ENCODE measurements around the gene RAN. TPM values are rescaled to one million over a fixed set of nuclear protein-coding genes. Genes with fewer than 3 reads are reported as not detected.

The RAN gene
- 100 to 1,000 TPM in 6 of 7 donors, 10 to 100 TPM in 1; 80.4 to 415 (median 314) TPM for total RNA-seq
- 100 to 1,000 TPM; 195 to 419 TPM for polyA plus RNA-seq
- long read RNA-seq, donor 1, transcript RAN-202 (6 exons, 1,530 nt), result minor isoform, 11 of 804 reads
- long read RNA-seq, donor 1, transcript RAN-212 (7 exons, 2,661 nt), result major isoform, 700 of 804 reads
- long read RNA-seq, donor 1, transcript RAN-203 (6 exons, 2,455 nt), result minor isoform, 42 of 804 reads
- long read RNA-seq, donor 1, partial matches to known transcripts, result 29 of 804 reads
- long read RNA-seq, donor 1, other reads (novel, unspliced or antisense), result 22 of 804 reads
- long read RNA-seq, donor 2, transcript RAN-203 (6 exons, 2,455 nt), result minor isoform, 14 of 484 reads
- long read RNA-seq, donor 2, transcript RAN-212 (7 exons, 2,661 nt), result major isoform, 324 of 484 reads
- long read RNA-seq, donor 2, transcript RAN-202 (6 exons, 1,530 nt), result minor isoform, 52 of 484 reads
- long read RNA-seq, donor 2, partial matches to known transcripts, result 62 of 484 reads
- long read RNA-seq, donor 2, other reads (novel, unspliced or antisense), result 32 of 484 reads
- long read RNA-seq, donor 3, transcript RAN-212 (7 exons, 2,661 nt), result major isoform, 350 of 377 reads
- long read RNA-seq, donor 3, transcript RAN-202 (6 exons, 1,530 nt), result minor isoform, 5 of 377 reads
- long read RNA-seq, donor 3, transcript RAN-203 (6 exons, 2,455 nt), result minor isoform, 6 of 377 reads
- long read RNA-seq, donor 3, partial matches to known transcripts, result 8 of 377 reads
- long read RNA-seq, donor 3, other reads (novel, unspliced or antisense), result 8 of 377 reads

GRCh38 chr12:130871286-130872178, at the start of gene RAN:
TSS of gene RAN (plus strand) at chr12:130872066. CDS start at chr12:130872594, 528 bp downstream.
- H3K9me3 ChIP-seq, result no peaks in the 10 kb centered on the region
- H3K27me3 ChIP-seq, result no peaks in the 10 kb centered on the region
- H3K27ac ChIP-seq, result peak within 1 kb of the TSS; percentile 59 to 89
- peak within 1 kb of the TSS; percentile 60 for H3K4me3 ChIP-seq
- no peaks in the 10 kb centered on the region for H3K36me3 ChIP-seq
- WGBS, 3 donors, result 2 to 7% (median 6%) methylated on average over 87 to 118 of the region's 118 CpGs
- TF ChIP-seq POLR2A (IDR thresholded peaks at IDR 0.05) (peak; percentile 41), CTCF (IDR thresholded peaks at IDR 0.05) (no peak)
- peaks cover 3% of the 10 kb centered on the region for H3K4me1 ChIP-seq (ENCODE audit: insufficient read depth)
- peak; percentile 91 to 96 (median 94) for DNase-seq
- intact Hi-C loops (cut with DNase I), result no loop called here

GRCh38 chr12:130825771-130826150, 46.1 kb upstream of the RAN start:
- Histone ChIP-seq H3K4me1 (ENCODE audit: insufficient read depth) (peaks cover 4% of the 10 kb centered on the region), H3K4me3 (no peak overlapping the region), H3K36me3 (no peaks in the 10 kb centered on the region), H3K27ac (no peak overlapping the region), H3K27me3 (no peaks in the 10 kb centered on the region), H3K9me3 (no peaks in the 10 kb centered on the region)
- intact Hi-C loops (cut with DNase I), result no loop called here
- 84 to 87% (median 85%) methylated on average over 6 of the region's 6 CpGs for WGBS, 3 donors
- TF ChIP-seq EP300 (IDR thresholded peaks at IDR 0.05) (no peak), POLR2A (IDR thresholded peaks at IDR 0.05) (no peak), CTCF (IDR thresholded peaks at IDR 0.05) (no peak)
- no peak for DNase-seq

GRCh38 chr12:130826151-130826801, 45.6 kb upstream of the RAN start:
- peak in 1 of 3 donors; percentile 36 for TF ChIP-seq CTCF (IDR thresholded peaks at IDR 0.05)
- no peak for TF ChIP-seq POLR2A (IDR thresholded peaks at IDR 0.05)
- H3K27ac ChIP-seq, result no peak overlapping the region
- WGBS, 3 donors, result 60 to 62% (median 61%) methylated on average over 21 of the region's 21 CpGs

More at GRCh38 chr12:130826151-130826801, 45.6 kb upstream of the RAN start:
- H3K4me1 ChIP-seq (ENCODE audit: insufficient read depth), result peaks cover 4% of the 10 kb centered on the region
- no peaks in the 10 kb centered on the region for H3K9me3 ChIP-seq
- DNase-seq, result peak in 4 of 5 donors; percentile 44 to 73 (median 48)
- intact Hi-C loops (cut with DNase I), result no loop called here
- H3K4me3 ChIP-seq, result no peak overlapping the region
- H3K27me3 ChIP-seq, result no peaks in the 10 kb centered on the region
- H3K36me3 ChIP-seq, result no peaks in the 10 kb centered on the region
